ENCODE data around the gene NRG2.

NRG2 gene

GRCh38 chr5:140005145-140005591 is 37.9 kb downstream of the NRG2 start:
- no peak for DNase-seq

GRCh38 chr5:140004174-140004573 is 38.9 kb downstream of the NRG2 start:
- no peak for DNase-seq

GRCh38 chr5:140003519-140003918 is 39.6 kb downstream of the NRG2 start:
- no peak for DNase-seq

DNA sequence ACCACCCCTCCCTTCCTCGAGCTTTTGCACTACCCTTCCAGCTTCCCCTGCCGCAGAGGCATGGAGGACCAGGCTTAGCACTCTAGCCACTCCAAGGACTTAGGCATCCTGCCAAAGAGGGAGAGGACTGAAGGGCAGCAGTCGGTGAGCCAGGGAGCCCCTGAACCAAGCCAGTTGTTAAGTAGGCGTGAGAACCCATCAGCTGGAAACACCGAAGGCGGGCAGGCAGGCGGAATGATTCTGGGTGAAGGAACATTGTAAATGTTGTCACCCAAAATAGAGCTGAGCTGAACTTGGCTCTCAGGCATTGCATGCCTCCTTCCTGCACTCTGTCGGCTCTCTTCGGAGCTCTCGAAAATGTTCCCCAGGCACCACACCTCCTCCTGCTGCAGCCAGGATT is 42.8 kb downstream of the NRG2 start:
- no peak for DNase-seq

DNA sequence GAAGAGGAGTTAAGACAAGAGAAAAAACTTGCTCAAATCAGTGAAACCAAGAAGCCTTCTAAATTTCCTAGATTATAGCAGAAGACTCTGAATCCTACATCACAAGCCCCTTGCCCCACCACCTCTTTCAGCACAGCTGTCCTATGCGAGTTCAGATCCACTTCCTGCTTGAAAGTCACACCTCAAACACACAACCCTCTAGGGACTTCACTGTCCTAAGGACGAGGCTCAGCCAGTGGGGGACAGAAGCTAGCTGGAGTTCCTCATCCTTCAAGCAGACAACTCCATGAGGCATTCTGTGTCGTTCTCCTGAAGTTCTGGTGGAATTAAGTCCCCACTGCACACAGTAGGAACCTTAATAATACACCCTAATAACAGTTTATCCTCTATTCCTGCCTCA is 44.3 kb downstream of the NRG2 start:
- no peak for DNase-seq

DNA sequence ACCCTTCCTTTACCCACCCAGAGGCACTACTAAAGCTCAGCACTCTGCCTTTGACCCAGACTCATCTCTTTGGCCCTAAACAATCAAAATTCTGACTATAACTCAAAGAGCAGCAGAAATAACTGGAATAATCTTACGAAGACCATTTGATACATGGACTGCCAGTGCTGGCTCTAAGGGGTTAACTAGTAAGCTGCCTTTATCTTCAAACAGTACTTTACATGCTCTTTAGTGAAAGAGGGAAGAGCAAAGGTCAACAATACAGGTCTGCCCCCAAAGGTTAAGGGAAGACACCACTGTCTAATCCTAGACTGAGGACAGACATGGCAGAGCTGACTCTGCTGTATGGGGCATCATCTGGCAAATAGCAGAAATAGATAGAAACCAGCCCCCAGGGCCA is 45.8 kb downstream of the NRG2 start:
- no peak for DNase-seq

- DNase-seq = no peak
Measured at GRCh38 chr5:139995929-139996328, 47.2 kb downstream of the NRG2 start.

DNA sequence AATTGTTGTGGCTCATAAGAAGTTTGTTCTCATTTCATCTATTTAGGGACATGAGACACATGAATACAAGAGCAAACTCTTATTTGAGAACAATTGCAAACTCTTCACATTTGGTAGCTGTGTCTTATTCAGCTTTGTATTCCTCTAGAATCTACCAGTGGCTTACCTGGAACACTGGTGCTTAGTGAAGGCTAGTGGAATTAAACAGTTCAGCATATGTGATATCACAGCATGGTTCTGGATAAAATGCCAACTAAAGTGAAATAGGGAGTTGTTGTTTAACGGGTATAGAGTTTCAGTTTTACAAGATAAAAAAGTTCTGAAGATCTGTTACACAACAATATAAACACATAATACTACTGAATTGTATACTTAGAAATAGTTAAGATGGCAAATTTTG is 48.9 kb downstream of the NRG2 start:
- DNase-seq = no peak

GRCh38 chr5:139985733-139986132 is 57.4 kb downstream of the NRG2 start:
- DNase-seq = peak; percentile 40

DNA sequence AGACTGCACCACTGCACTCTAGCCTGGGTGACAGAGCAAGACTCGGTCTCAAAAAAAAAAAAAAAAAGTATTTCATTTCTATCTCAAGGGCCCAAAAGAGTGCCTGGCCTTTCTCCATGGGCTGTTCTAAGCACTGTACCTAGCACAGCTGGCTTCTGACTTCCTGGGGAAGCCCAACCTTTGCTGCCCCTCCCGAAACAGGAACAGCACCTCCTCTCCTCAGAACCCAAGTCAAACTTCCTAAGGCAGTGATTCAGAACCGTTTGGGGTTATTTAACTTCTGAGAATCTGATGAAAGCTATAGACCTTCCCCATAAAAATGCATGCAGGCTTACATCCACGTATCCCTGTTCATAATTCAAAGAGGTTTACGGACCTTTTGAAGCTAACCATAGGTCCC is 57.8 kb downstream of the NRG2 start:
- peak; percentile 8 for DNase-seq

GRCh38 chr5:139984816-139985215 is 58.3 kb downstream of the NRG2 start:
- no peak for DNase-seq

DNA sequence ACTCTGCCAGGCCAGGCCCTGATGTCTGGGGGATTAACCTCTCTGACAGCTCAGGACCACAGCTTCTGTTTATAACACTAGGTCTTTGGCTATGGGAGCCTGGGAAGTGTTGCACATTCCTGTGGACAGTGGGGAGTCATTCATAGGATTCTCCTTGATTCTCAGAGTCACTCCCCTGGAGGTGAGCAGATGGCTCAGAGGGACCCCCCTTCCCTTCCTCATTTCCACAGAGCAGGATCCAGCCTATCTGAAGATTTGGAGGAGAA is 60.2 kb downstream of the NRG2 start:
- no peak for DNase-seq

GRCh38 chr5:139982157-139982974 is 60.7 kb downstream of the NRG2 start:
- no peak for DNase-seq

DNA sequence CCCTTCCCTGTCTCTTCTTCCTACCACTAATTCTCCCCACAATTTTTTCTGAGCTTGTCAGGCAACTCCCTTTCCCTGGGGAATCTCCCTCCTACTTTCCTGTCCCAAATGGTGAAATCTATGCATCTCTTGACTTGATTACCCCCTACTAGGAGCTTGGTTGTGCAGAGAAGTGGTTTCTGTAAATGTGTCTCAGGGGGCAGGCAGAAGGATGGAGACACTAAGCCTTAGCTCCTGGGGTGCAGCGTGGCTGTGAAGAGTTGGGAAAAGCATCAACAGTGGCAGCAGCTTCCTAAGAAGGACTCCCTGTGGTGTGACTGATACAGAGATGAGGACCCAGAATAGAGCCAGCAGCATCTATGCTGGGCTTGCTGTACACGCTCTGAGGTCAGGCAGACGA is 62.3 kb downstream of the NRG2 start:
- DNase-seq = no peak

- DNase-seq = no peak
Measured at GRCh38 chr5:139979943-139980342, 63.2 kb downstream of the NRG2 start.

GRCh38 chr5:139979518-139979917 is 63.6 kb downstream of the NRG2 start:
- no peak for DNase-seq

GRCh38 chr5:139976703-139977102 is 66.4 kb downstream of the NRG2 start:
- no peak for DNase-seq

GRCh38 chr5:139975942-139976341 is 67.2 kb downstream of the NRG2 start:
- no peak for DNase-seq

- no peak for DNase-seq
Measured at GRCh38 chr5:139975306-139975705, 67.8 kb downstream of the NRG2 start.

DNA sequence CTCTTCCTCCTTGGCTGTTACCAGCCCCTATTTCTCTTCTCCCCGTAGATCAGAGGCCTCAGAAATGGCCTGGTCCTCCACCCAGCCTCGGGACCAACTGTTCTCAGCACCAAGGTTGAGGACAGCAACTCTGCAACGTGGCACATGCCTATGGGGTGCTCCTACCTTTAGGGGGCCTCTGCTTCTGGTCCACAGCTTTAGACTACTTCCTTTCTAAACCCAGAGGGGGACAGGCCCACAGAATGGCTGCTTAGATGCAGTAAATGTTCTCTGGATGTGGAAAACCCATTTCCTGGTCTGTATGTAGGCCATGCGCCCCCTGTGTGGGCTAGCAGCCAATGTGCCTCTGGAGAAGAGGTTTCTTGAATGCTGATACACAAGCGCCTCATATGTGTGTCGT is 68.4 kb downstream of the NRG2 start:
- DNase-seq = no peak

DNA sequence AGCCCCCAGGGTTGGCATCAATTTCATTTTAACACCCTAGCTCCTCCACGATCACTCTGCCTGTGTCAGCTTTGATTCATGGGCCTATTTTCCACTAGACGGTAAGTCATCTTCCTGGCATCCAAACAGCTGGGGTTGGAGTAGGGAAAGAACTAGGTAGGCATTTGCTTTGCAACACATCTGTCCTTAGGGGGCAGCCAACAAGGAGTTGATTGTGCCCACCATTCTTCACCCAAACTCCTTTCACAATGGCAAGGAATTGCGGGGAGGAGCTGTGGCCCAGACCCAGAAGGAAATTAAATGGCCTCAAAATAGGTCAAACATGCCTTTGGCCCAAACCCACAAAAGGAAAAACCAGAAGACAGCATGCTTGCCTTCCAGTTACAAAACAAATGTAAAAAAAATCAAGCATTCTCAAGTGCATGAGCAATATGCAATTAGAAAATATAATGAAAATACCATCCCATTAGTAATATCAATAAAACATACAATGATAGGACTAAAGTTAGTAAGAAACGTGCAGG is 71.8 kb downstream of the NRG2 start:
- no peak for DNase-seq

- DNase-seq = no peak
Measured at GRCh38 chr5:139969318-139969717, 73.8 kb downstream of the NRG2 start.

GRCh38 chr5:139968547-139969261 is 74.4 kb downstream of the NRG2 start:
- peak; percentile 67 for DNase-seq

- no peak for DNase-seq
Measured at GRCh38 chr5:139967353-139967752, 75.7 kb downstream of the NRG2 start.

GRCh38 chr5:139966856-139967255 is 76.2 kb downstream of the NRG2 start:
- DNase-seq = no peak

All from inflammatory macrophage treated with lipopolysaccharide for 4 hours (primary cell).